ENCODE results near the gene GPRC5B. TPM values are rescaled to one million over a fixed set of nuclear protein-coding genes. Genes with fewer than 3 reads are reported as not detected.

Gene GPRC5B
- total and polyA plus RNA-seq, 9 donors: 24.3 to 99.9 (median 46.9) TPM

DNA sequence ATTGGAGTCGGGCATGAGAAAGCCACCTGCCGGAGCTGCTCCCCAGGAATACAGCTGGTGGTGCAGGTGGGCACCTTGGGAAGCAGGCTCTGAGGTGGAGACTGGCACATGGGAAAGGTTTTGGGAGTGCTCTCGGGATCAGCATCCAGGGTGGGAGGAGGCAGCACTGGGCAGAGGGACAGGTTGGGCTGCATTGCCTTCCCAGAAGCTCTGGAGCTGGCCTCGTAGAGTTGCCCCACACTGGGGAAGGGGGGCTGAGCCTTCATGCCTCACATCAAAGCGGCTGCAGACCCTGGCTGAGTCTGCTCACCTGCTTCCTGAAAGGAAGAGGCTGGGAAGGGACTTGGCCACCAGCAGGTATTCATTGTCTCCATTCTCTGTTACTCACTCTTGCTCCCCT lies 13.5 kb upstream of the GPRC5B start:
- Histone ChIP-seq H3K27ac (no peak overlapping the region), H3K4me1 (ENCODE audit: insufficient read depth) (no peaks in the 10 kb centered on the region), H3K9me3 (no peaks in the 10 kb centered on the region), H3K36me3 (no peaks in the 10 kb centered on the region), H3K27me3 (no peaks in the 10 kb centered on the region), H3K4me3 (no peak overlapping the region)
- TF ChIP-seq EP300 (IDR thresholded peaks at IDR 0.05) (no peak), POLR2A (IDR thresholded peaks at IDR 0.05) (no peak)
- TF ChIP-seq, protein P1, sequence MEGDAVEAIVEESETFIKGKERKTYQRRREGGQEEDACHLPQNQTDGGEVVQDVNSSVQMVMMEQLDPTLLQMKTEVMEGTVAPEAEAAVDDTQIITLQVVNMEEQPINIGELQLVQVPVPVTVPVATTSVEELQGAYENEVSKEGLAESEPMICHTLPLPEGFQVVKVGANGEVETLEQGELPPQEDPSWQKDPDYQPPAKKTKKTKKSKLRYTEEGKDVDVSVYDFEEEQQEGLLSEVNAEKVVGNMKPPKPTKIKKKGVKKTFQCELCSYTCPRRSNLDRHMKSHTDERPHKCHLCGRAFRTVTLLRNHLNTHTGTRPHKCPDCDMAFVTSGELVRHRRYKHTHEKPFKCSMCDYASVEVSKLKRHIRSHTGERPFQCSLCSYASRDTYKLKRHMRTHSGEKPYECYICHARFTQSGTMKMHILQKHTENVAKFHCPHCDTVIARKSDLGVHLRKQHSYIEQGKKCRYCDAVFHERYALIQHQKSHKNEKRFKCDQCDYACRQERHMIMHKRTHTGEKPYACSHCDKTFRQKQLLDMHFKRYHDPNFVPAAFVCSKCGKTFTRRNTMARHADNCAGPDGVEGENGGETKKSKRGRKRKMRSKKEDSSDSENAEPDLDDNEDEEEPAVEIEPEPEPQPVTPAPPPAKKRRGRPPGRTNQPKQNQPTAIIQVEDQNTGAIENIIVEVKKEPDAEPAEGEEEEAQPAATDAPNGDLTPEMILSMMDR (IDR thresholded peaks at IDR 0.05): no peak
- 74 to 81% (median 77%) methylated on average over 5 of the region's 5 CpGs for WGBS, 3 donors
- DNase-seq: no peak
- intact Hi-C loops (cut with DNase I): no loop called here

GRCh38 chr16:19896951-19897350 lies 12.3 kb upstream of the GPRC5B start:
- no peak overlapping the region for H3K27ac ChIP-seq
- DNase-seq: no peak
- H3K36me3 ChIP-seq: no peaks in the 10 kb centered on the region
- H3K9me3 ChIP-seq: no peaks in the 10 kb centered on the region
- 87 to 93% (median 90%) methylated on average over 5 of the region's 5 CpGs for WGBS, 3 donors
- no peaks in the 10 kb centered on the region for H3K4me1 ChIP-seq (ENCODE audit: insufficient read depth)
- no peak for TF ChIP-seq EP300 (IDR thresholded peaks at IDR 0.05)
- TF ChIP-seq, protein P1 (IDR thresholded peaks at IDR 0.05): no peak
- TF ChIP-seq POLR2A (IDR thresholded peaks at IDR 0.05): no peak
- H3K4me3 ChIP-seq: no peak overlapping the region
- intact Hi-C loops (cut with DNase I): no loop called here
- H3K27me3 ChIP-seq: no peaks in the 10 kb centered on the region

DNA sequence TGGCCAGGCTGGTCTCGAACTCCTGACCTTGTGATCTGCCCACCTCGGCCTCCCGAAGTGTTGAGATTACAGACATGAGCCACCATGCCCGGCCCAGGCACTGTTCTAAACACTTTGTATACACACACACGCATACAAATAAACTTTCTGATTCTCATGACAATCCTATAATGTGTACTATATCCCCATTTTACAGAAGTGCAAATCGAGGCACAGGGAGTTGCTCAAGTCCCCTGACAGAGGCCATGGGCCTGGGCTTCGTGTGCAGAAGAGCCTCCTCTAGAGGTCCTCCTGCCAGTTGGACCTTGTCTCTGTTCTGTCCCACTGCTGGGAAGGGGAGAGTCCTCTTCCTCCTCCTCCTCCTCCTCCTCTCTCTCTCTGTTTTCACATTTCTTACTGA lies 9.9 kb upstream of the GPRC5B start:
- no peaks in the 10 kb centered on the region for H3K4me1 ChIP-seq (ENCODE audit: insufficient read depth)
- TF ChIP-seq, protein P1 (IDR thresholded peaks at IDR 0.05): no peak
- TF ChIP-seq POLR2A (IDR thresholded peaks at IDR 0.05) (no peak), EP300 (IDR thresholded peaks at IDR 0.05) (no peak)
- H3K27ac ChIP-seq: no peak overlapping the region
- H3K9me3 ChIP-seq: no peaks in the 10 kb centered on the region
- WGBS, 3 donors: 84 to 88% (median 85%) methylated on average over 7 of the region's 7 CpGs
- H3K4me3 ChIP-seq: no peak overlapping the region
- H3K36me3 ChIP-seq: no peaks in the 10 kb centered on the region
- DNase-seq: no peak
- intact Hi-C loops (cut with DNase I): no loop called here
- no peaks in the 10 kb centered on the region for H3K27me3 ChIP-seq

DNA sequence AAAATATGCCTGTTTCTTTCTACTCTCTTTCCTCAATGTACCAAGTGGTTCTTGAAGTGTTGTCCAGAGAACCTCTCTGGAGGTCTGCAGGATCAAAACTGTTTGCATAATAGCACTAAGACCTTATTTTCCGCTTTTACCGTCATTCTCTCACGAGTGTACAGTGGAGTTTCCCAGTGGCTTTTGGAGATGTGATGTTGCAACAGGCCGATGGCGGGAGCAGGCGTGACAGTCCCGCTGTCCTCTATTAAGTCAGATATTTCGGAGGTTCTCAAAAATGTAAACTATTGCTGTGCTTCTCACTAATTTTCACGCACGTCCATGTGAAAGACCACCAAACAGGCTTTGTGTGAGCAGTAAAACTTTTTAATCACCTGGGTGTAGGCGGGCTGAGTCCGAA lies 8.3 kb upstream of the GPRC5B start:
- no peaks in the 10 kb centered on the region for H3K36me3 ChIP-seq
- no peak overlapping the region for H3K4me3 ChIP-seq
- 88 to 91% (median 89%) methylated on average over 12 of the region's 12 CpGs for WGBS, 3 donors
- no peaks in the 10 kb centered on the region for H3K9me3 ChIP-seq
- intact Hi-C loops (cut with DNase I): no loop called here
- TF ChIP-seq, protein P1 (IDR thresholded peaks at IDR 0.05): no peak
- TF ChIP-seq EP300 (IDR thresholded peaks at IDR 0.05) (no peak), POLR2A (IDR thresholded peaks at IDR 0.05) (no peak)
- no peaks in the 10 kb centered on the region for H3K4me1 ChIP-seq (ENCODE audit: insufficient read depth)
- no peak overlapping the region for H3K27ac ChIP-seq
- DNase-seq: no peak
- no peaks in the 10 kb centered on the region for H3K27me3 ChIP-seq

GRCh38 chr16:19890901-19891300 lies 6.3 kb upstream of the GPRC5B start:
- Histone ChIP-seq H3K36me3 (no peaks in the 10 kb centered on the region), H3K27ac (no peak overlapping the region), H3K27me3 (no peaks in the 10 kb centered on the region), H3K9me3 (no peaks in the 10 kb centered on the region), H3K4me1 (ENCODE audit: insufficient read depth) (no peaks in the 10 kb centered on the region), H3K4me3 (no peak overlapping the region)
- intact Hi-C loops (cut with DNase I): no loop called here
- no peak for DNase-seq
- WGBS, 3 donors: 93 to 94% (median 94%) methylated on average over 3 of the region's 3 CpGs
- TF ChIP-seq, protein P1 (IDR thresholded peaks at IDR 0.05): no peak
- no peak for TF ChIP-seq POLR2A (IDR thresholded peaks at IDR 0.05)
- TF ChIP-seq EP300 (IDR thresholded peaks at IDR 0.05): no peak
